NCI-H446 treated with DMSO at 0.1 percent for 48 hours (cell line): ENCODE data around the gene GALNT6.
A peak's percentile ranks its signal among the peaks of the same experiment; 100 is the strongest.

ENCODE experiments used
- DNase-seq: peaks from one replicate; lab custom pipeline; 2025; lab: John Stamatoyannopoulos, UW

Gene GALNT6

GRCh38 chr12:51404627-51405026, 13.4 kb upstream of the GALNT6 start:
- DNase-seq, result no peak

GRCh38 chr12:51403681-51404136, 12.5 kb upstream of the GALNT6 start:
- no peak for DNase-seq

GRCh38 chr12:51403159-51403558, 12.0 kb upstream of the GALNT6 start:
- DNase-seq, result peak; percentile 9

GRCh38 chr12:51401900-51402299, 10.7 kb upstream of the GALNT6 start:
- no peak for DNase-seq

GRCh38 chr12:51401486-51401885, 10.3 kb upstream of the GALNT6 start:
- DNase-seq, result no peak

GRCh38 chr12:51401020-51401419, 9.8 kb upstream of the GALNT6 start:
- no peak for DNase-seq

GRCh38 chr12:51399891-51400290, 8.7 kb upstream of the GALNT6 start:
- no peak for DNase-seq

- DNase-seq, result no peak
Observed at GRCh38 chr12:51397670-51398069, 6.5 kb upstream of the GALNT6 start.

- DNase-seq, result no peak
Observed at GRCh38 chr12:51395283-51396230, 4.4 kb upstream of the GALNT6 start.

GRCh38 chr12:51393676-51394545, 2.7 kb upstream of the GALNT6 start:
- DNase-seq, result no peak

- no peak for DNase-seq
Observed at GRCh38 chr12:51392556-51393237, 1.5 kb upstream of the GALNT6 start.

- DNase-seq, result no peak
Observed at GRCh38 chr12:51390891-51391282, 319 bp downstream of the GALNT6 start.

GRCh38 chr12:51390457-51390856, 749 bp downstream of the GALNT6 start:
- no peak for DNase-seq

GRCh38 chr12:51389302-51389999, 1.8 kb downstream of the GALNT6 start:
- DNase-seq, result no peak

GRCh38 chr12:51388846-51389245, 2.4 kb downstream of the GALNT6 start:
- no peak for DNase-seq

GRCh38 chr12:51388069-51388799, 3.0 kb downstream of the GALNT6 start:
- DNase-seq, result peak; percentile 43

- no peak for DNase-seq
Observed at GRCh38 chr12:51386351-51386750, 4.9 kb downstream of the GALNT6 start.

GRCh38 chr12:51383269-51383905, 7.8 kb downstream of the GALNT6 start:
- no peak for DNase-seq

- no peak for DNase-seq
Observed at GRCh38 chr12:51382173-51382572, 9.0 kb downstream of the GALNT6 start.
